Stimulated activated CD4-positive, alpha-beta T cell treated with anti-CD3 and anti-CD28 coated beads, Interleukin-2, amount 100 ng/mL, for 24 hours (primary cell): Measurements from ENCODE around the gene TFG.

Experiments
- DNase-seq, 2 donors: peaks; one replicate each; pipeline ENCODE4 v3.0.0-alpha.2; 2020

TFG gene

GRCh38 chr3:100759159-100759558 is 49.9 kb downstream of the TFG start:
- no peak for DNase-seq

GRCh38 chr3:100759950-100760349 is 50.7 kb downstream of the TFG start:
- no peak for DNase-seq

GRCh38 chr3:100760377-100760776 is 51.1 kb downstream of the TFG start:
- DNase-seq: no peak

- no peak for DNase-seq
Measured at GRCh38 chr3:100761211-100761942, 52.1 kb downstream of the TFG start.

GRCh38 chr3:100761951-100762350 is 52.7 kb downstream of the TFG start:
- no peak for DNase-seq

GRCh38 chr3:100765437-100765975 is 56.2 kb downstream of the TFG start:
- DNase-seq: no peak

- DNase-seq: peak in 1 of 2 donors; percentile 6
Measured at GRCh38 chr3:100766069-100766468, 56.8 kb downstream of the TFG start.

- DNase-seq: no peak
Measured at GRCh38 chr3:100769693-100770092, 60.4 kb downstream of the TFG start.

GRCh38 chr3:100775226-100775625 is 65.9 kb downstream of the TFG start:
- DNase-seq: no peak

GRCh38 chr3:100775669-100776068 is 66.4 kb downstream of the TFG start:
- no peak for DNase-seq

- no peak for DNase-seq
Measured at GRCh38 chr3:100776097-100776729, 66.9 kb downstream of the TFG start.

- peak in 1 of 2 donors; percentile 8 for DNase-seq
Measured at GRCh38 chr3:100776746-100777145, 67.5 kb downstream of the TFG start.

GRCh38 chr3:100777271-100777670 is 68.0 kb downstream of the TFG start:
- DNase-seq: no peak

GRCh38 chr3:100779480-100779879 is 70.2 kb downstream of the TFG start:
- no peak for DNase-seq

GRCh38 chr3:100780071-100780622 is 70.9 kb downstream of the TFG start:
- DNase-seq: no peak

- no peak for DNase-seq
Measured at GRCh38 chr3:100781301-100781700, 72.0 kb downstream of the TFG start.

- DNase-seq: no peak
Measured at GRCh38 chr3:100782348-100782747, 73.1 kb downstream of the TFG start.

GRCh38 chr3:100782906-100783305 is 73.6 kb downstream of the TFG start:
- DNase-seq: no peak

GRCh38 chr3:100783619-100784018 is 74.3 kb downstream of the TFG start:
- DNase-seq: no peak

- DNase-seq: no peak
Measured at GRCh38 chr3:100789579-100789978, 80.3 kb downstream of the TFG start.

- no peak for DNase-seq
Measured at GRCh38 chr3:100796556-100796955, 87.3 kb downstream of the TFG start.

GRCh38 chr3:100798012-100798411 is 88.7 kb downstream of the TFG start:
- DNase-seq: no peak
